Pancreas (tissue), 10 donors: ENCODE measurements around the gene SHLD1. TPM values are rescaled to one million over a fixed set of nuclear protein-coding genes. Genes with fewer than 3 reads are reported as not detected.

Experiments used
- ATAC-seq, 4 donors: fragments of 200-7000 bp; cut with Tn5 transposase; one replicate each; pipeline versions ENCODE4 v1.8.0 to v1.9.1; 2020; ENCODE audit warnings: mild to moderate bottlenecking in 4 of 4, moderate library complexity in 4 of 4
- DNase-seq, 6 donors: peaks; one replicate each; pipeline ENCODE4 v3.0.0-alpha.2; 2020
- FAIRE-seq: peaks from 2 replicates; lab custom pipeline; 2012; peaks lifted over from hg19 to GRCh38; lab: Jason Lieb, UNC
- H3K27ac ChIP-seq, 4 donors: fragments of 200-600 bp; sonication (generic); 1 replicate in 3 of 4; 2 replicates in 1 of 4; pipeline versions ENCODE4 v1.5.0 to v1.8.0; 2020
- H3K27me3 ChIP-seq, 4 donors: fragments of 200-600 bp; one replicate each; pipeline ENCODE4 v1.8.0; 2021
- H3K36me3 ChIP-seq, 3 donors: fragments of 200-600 bp; sonication (generic) in 1 of 3; one replicate each; pipeline versions ENCODE4 v1.5.0 to v1.8.0; 2020 to 2021
- H3K4me1 ChIP-seq, 3 donors: fragments of 200-600 bp; one replicate each; pipeline ENCODE4 v1.8.0; 2021
- H3K4me3 ChIP-seq, 4 donors: fragments of 200-600 bp; sonication (generic) in 2 of 4; one replicate each; pipeline versions ENCODE4 v1.5.0 to v1.8.0; 2020 to 2021
- H3K9me3 ChIP-seq, 4 donors: fragments of 200-600 bp; one replicate each; pipeline ENCODE4 v1.8.0; 2021
- CTCF ChIP-seq, 4 donors: fragments of 200-600 bp; sonication (generic) in 3 of 4; IDR thresholded peaks; one replicate each; pipeline versions ENCODE4 v1.5.0 to v1.8.0; 2021; ENCODE audit warnings: antibody characterized with exemption in 4 of 4
- WGBS, 2 donors: extraction: QIAGEN DNeasy Blood & Tissue Kit; methylation state at CpG; one replicate each; pipeline ENCODE4 v1.1.7; 2013; 5-methylcytosine and 5-hydroxymethylcytosine counted together
- intact Hi-C, 3 donors: fragments of 100-400 bp; cut with DNase I; formaldehyde crosslinking; loops; one replicate each; pipeline versions ENCODE4 v1.11.1 to v1.14.2; 2022
- polyA plus RNA-seq, 2 donors: library from polyadenylated mRNA; stranded (reverse); fragments of 200-250 nt; gene quantifications; one replicate each; pipeline ENCODE4 v1.2.3, GENCODE V29; 2013
- total RNA-seq, 6 donors: library from RNA; stranded (reverse); fragmentation: NEBNext Ultra II Directional in 4 of 6; extraction: Animal tissue kit (Norgen Biotek cat#: 25700) in 4 of 6; gene quantifications; one replicate each; pipeline versions ENCODE4 v1.2.1 to v1.2.4, GENCODE V29; 2021 to 2023
- donor health status: healthy with polysubstance abuse.
- donor health status: DM: no; HTN: no; CAD: no; lungs with moderate emphysema.
- donor health status: DM: no; HTN: no; CAD: no.
- donor health status: control.
- donor health status: control.
- donor health status: Bipolar disorder and iron deficiency.
- donor health status: DM: yes; HTN: yes; CAD: no.
- donor health status: DM: no; HTN: no; CAD: no.
- donor health status: DM: no; HTN: no; CAD: no.
- donor health status: DM: yes; HTN: yes; CAD: no.

Gene SHLD1
- total and polyA plus RNA-seq, 8 donors = 2.1 to 6.6 (median 3.4) TPM

GRCh38 chr20:5913166-5913565, 163.0 kb downstream of the SHLD1 start:
- ATAC-seq (no peak), FAIRE-seq (no peak), DNase-seq (no peak)
- WGBS, 2 donors = 81 to 87% methylated on average over 2 of the region's 2 CpGs
- H3K4me1 ChIP-seq = no peaks in the 10 kb centered on the region
- no peaks in the 10 kb centered on the region for H3K27me3 ChIP-seq
- H3K9me3 ChIP-seq = no peaks in the 10 kb centered on the region
- H3K27ac ChIP-seq = no peak overlapping the region
- intact Hi-C loops = no loop called here
- no peak for TF ChIP-seq CTCF (IDR thresholded peaks at IDR 0.05)
- H3K4me3 ChIP-seq = no peak overlapping the region
- no peaks in the 10 kb centered on the region for H3K36me3 ChIP-seq

Other genes with a start within 250 kb of the SHLD1 start
- gene GPCPD1, start 139.4 kb upstream of the SHLD1 start, total RNA-seq = 10 to 100 TPM in 5 of 6 donors, 1 to 10 TPM in 1; 9.3 to 17.6 (median 10.9) TPM
- 10 to 100 TPM in 1 of 2 donors, 1 to 10 TPM in 1; 7.0 to 11.2 TPM for gene GPCPD1, start 139.4 kb upstream of the SHLD1 start, polyA plus RNA-seq
- gene CHGB, start 161.1 kb downstream of the SHLD1 start, total RNA-seq = 100 to 1,000 TPM in 1 of 6 donors, 10 to 100 TPM in 5; 12.2 to 109 (median 26.9) TPM
- 100 to 1,000 TPM in 1 of 2 donors, 10 to 100 TPM in 1; 50.2 to 561 TPM for gene CHGB, start 161.1 kb downstream of the SHLD1 start, polyA plus RNA-seq
- gene TRMT6, start 200.1 kb downstream of the SHLD1 start, total RNA-seq = 1 to 10 TPM; 4.6 to 6.6 (median 5.4) TPM
- gene TRMT6, start 200.1 kb downstream of the SHLD1 start, polyA plus RNA-seq = 1 to 10 TPM; 4.9 to 9.7 TPM
- gene MCM8, start 200.3 kb downstream of the SHLD1 start, total RNA-seq = 1 to 10 TPM; 2.1 to 3.2 (median 2.3) TPM
- gene MCM8, start 200.3 kb downstream of the SHLD1 start, polyA plus RNA-seq = 1 to 10 TPM; 1.3 to 2.7 TPM